Stomach (tissue), 4 donors: Measurements from ENCODE around the gene LASP1NB.
"Not testable (repeated sequence)": the region's sequence is repeated elsewhere in the genome, so short reads cannot be mapped to it uniquely, and the experiment has no call there.

ENCODE experiments used
- POLR2AphosphoS5 ChIP-seq, 3 donors: sonication (generic); formaldehyde crosslinking; IDR thresholded peaks; one replicate each; pipeline ENCODE4 v1.6.1; 2016; ENCODE audit warnings: antibody characterized with exemption in 3 of 3
- TF ChIP-seq, protein P1 (sequence below), 7 experiments: fragments of 450-650 bp in 4 of 7; fragments of 200-600 bp in 3 of 7; sonication (generic) in 3 of 7; IDR thresholded peaks; one replicate each; pipeline ENCODE4 v1.5.1; 2016 to 2019; ENCODE audit warnings: antibody characterized with exemption in 7 of 7, control low read depth in 2 of 7, mild to moderate bottlenecking in 1 of 7

- TF ChIP-seq, protein P1, sequence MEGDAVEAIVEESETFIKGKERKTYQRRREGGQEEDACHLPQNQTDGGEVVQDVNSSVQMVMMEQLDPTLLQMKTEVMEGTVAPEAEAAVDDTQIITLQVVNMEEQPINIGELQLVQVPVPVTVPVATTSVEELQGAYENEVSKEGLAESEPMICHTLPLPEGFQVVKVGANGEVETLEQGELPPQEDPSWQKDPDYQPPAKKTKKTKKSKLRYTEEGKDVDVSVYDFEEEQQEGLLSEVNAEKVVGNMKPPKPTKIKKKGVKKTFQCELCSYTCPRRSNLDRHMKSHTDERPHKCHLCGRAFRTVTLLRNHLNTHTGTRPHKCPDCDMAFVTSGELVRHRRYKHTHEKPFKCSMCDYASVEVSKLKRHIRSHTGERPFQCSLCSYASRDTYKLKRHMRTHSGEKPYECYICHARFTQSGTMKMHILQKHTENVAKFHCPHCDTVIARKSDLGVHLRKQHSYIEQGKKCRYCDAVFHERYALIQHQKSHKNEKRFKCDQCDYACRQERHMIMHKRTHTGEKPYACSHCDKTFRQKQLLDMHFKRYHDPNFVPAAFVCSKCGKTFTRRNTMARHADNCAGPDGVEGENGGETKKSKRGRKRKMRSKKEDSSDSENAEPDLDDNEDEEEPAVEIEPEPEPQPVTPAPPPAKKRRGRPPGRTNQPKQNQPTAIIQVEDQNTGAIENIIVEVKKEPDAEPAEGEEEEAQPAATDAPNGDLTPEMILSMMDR (IDR thresholded peaks at IDR 0.05) = not testable (repeated sequence)
- TF ChIP-seq POLR2AphosphoS5 (IDR thresholded peaks at IDR 0.05) = not testable (repeated sequence)
Observed at GRCh38 chr17:38911731-38912081, 13.7 kb upstream of the LASP1NB start.
